Activated B cell treated with CpG ODN at 0.5 μM for 24 hours (primary cell): ENCODE results near the gene SRA1. TPM values are rescaled to one million over a fixed set of nuclear protein-coding genes. Genes with fewer than 3 reads are reported as not detected.
"Not testable (repeated sequence)": the region's sequence is repeated elsewhere in the genome, so short reads cannot be mapped to it uniquely, and the experiment has no call there.

Experiments used
- ATAC-seq: fragments of 200-7000 bp; cut with Tn5 transposase; one replicate; pipeline ENCODE4 v1.10.0; 2021; ENCODE audit warnings: low read depth, mild to moderate bottlenecking, moderate library complexity
- CTCF ChIA-PET: fragments of 350-600 bp; sonication (Branson Sonifier 250); formaldehyde crosslinking; loops from one replicate; lab custom pipeline; 2021; ENCODE audit warnings: antibody characterized with exemption; lab: Charles Lee
- POLR2A ChIA-PET: fragments of 350-600 bp; sonication (Branson Sonifier 250); formaldehyde crosslinking; loops from one replicate; lab custom pipeline; 2021; ENCODE audit warnings: antibody characterized with exemption; lab: Charles Lee
- DNase-seq: peaks from one replicate; pipeline ENCODE4 v3.0.0; 2022
- H3K27ac Mint-ChIP-seq: one replicate; pipeline ENCODE4 v1.8.0; 2020; ENCODE audit warnings: mixed read lengths
- H3K27me3 Mint-ChIP-seq: one replicate; pipeline ENCODE4 v1.8.0; 2021; ENCODE audit warnings: mixed read lengths
- H3K36me3 Mint-ChIP-seq: one replicate; pipeline ENCODE4 v1.8.0; 2021; ENCODE audit warnings: low read depth, mixed read lengths
- H3K4me1 Mint-ChIP-seq: one replicate; pipeline ENCODE4 v1.8.0; 2021; ENCODE audit warnings: mixed read lengths
- H3K4me3 Mint-ChIP-seq: one replicate; pipeline ENCODE4 v1.8.0; 2020; ENCODE audit warnings: mild to moderate bottlenecking, mixed read lengths
- H3K9me3 Mint-ChIP-seq: one replicate; pipeline ENCODE4 v1.8.0; 2020; ENCODE audit warnings: mixed read lengths
- CTCF ChIP-seq: fragments of 200-600 bp; IDR thresholded peaks from one replicate; pipeline ENCODE4 v1.8.0; 2022; ENCODE audit warnings: antibody characterized with exemption, mild to moderate bottlenecking
- intact Hi-C: fragments of 100-400 bp; cut with micrococcal nuclease; formaldehyde crosslinking; loops from one replicate; pipeline ENCODE4 v1.15.1; 2024
- total RNA-seq: library from RNA; stranded (reverse); gene quantifications from 2 replicates; pipeline ENCODE4 v1.2.3, GENCODE V29; 2022

SRA1 gene
- 41.1 and 41.8 TPM in 2 replicates for total RNA-seq

GRCh38 chr5:140557136-140557805, at the start of gene SRA1:
Gene SRA1 (minus strand): TSS chr5:140557473. CDS start chr5:140557452, 21 bp downstream.
- no peaks in the 10 kb centered on the region for H3K9me3 Mint-ChIP-seq
- CTCF ChIA-PET = interaction anchor here (1.0 kb wide), 1 partner anchor 10 kb away, joined by 4 read pairs; the partner anchor contains the start of gene EIF4EBP3
- intact Hi-C loops = loop anchor here (1.0 to 2.0 kb wide), 5 partner anchors 10 to 156 kb away; partner anchors contain the start of genes ANKHD1, EIF4EBP3, TMCO6 and WDR55
- H3K4me3 Mint-ChIP-seq = peak within 1 kb of the TSS; percentile 93
- peak; percentile 97 for ATAC-seq
- no peaks in the 10 kb centered on the region for H3K27me3 Mint-ChIP-seq
- H3K27ac Mint-ChIP-seq = peak within 1 kb of the TSS; percentile 89
- peaks cover 42% of the 10 kb centered on the region for H3K36me3 Mint-ChIP-seq
- no peak for TF ChIP-seq CTCF
- POLR2A ChIA-PET = interaction anchor here (0.7 to 1.9 kb wide), 9 partner anchors 8 to 1263 kb away, joined by 3 to 30 read pairs (median 8); partner anchors contain the start of genes ANKHD1, EIF4EBP3, IK and NDUFA2
- H3K4me1 Mint-ChIP-seq = peaks cover 55% of the 10 kb centered on the region
- peak; percentile 88 for DNase-seq

- H3K27me3 Mint-ChIP-seq = no peaks in the 10 kb centered on the region
- DNase-seq (no peak), ATAC-seq (no peak)
- intact Hi-C loops = no loop called here
- no peaks in the 10 kb centered on the region for H3K9me3 Mint-ChIP-seq
- H3K4me3 Mint-ChIP-seq = no peak overlapping the region
- no peak overlapping the region for H3K27ac Mint-ChIP-seq
- no peak for TF ChIP-seq CTCF
- CTCF ChIA-PET = no interaction called here
- POLR2A ChIA-PET = no interaction called here
- peaks cover 7% of the 10 kb centered on the region for H3K4me1 Mint-ChIP-seq
- no peaks in the 10 kb centered on the region for H3K36me3 Mint-ChIP-seq
Measured at GRCh38 chr5:140607031-140607430, 49.8 kb upstream of the SRA1 start.

- intact Hi-C loops = no loop called here
- Mint-ChIP-seq H3K4me3 (no peak overlapping the region), H3K27ac (no peak overlapping the region), H3K4me1 (no peaks in the 10 kb centered on the region), H3K36me3 (no peaks in the 10 kb centered on the region), H3K9me3 (no peaks in the 10 kb centered on the region), H3K27me3 (no peaks in the 10 kb centered on the region)
- no peak for TF ChIP-seq CTCF
- ATAC-seq (no peak), DNase-seq (no peak)
- ChIA-PET CTCF (no interaction called here), POLR2A (no interaction called here)
Measured at GRCh38 chr5:140605879-140606278, 48.6 kb upstream of the SRA1 start.

- CTCF ChIA-PET = no interaction called here
- H3K4me3 Mint-ChIP-seq = no peak overlapping the region
- POLR2A ChIA-PET = no interaction called here
Measured at GRCh38 chr5:140603734-140604133, 46.5 kb upstream of the SRA1 start.

GRCh38 chr5:140603446-140603698, 46.1 kb upstream of the SRA1 start:
- H3K4me3 Mint-ChIP-seq, H3K27ac Mint-ChIP-seq, ATAC-seq, CTCF ChIA-PET, H3K4me1 Mint-ChIP-seq, H3K9me3 Mint-ChIP-seq, H3K27me3 Mint-ChIP-seq, DNase-seq, H3K36me3 Mint-ChIP-seq, POLR2A ChIA-PET, intact Hi-C loops: not testable (repeated sequence)

More at GRCh38 chr5:140603734-140604133, 46.5 kb upstream of the SRA1 start:
- intact Hi-C loops = no loop called here
- H3K27ac Mint-ChIP-seq = no peak overlapping the region
- H3K9me3 Mint-ChIP-seq = no peaks in the 10 kb centered on the region
- no peak for TF ChIP-seq CTCF
- no peaks in the 10 kb centered on the region for H3K27me3 Mint-ChIP-seq
- H3K36me3 Mint-ChIP-seq = no peaks in the 10 kb centered on the region
- H3K4me1 Mint-ChIP-seq = no peaks in the 10 kb centered on the region
- ATAC-seq (no peak), DNase-seq (no peak)

- POLR2A ChIA-PET = no interaction called here
- no peaks in the 10 kb centered on the region for H3K9me3 Mint-ChIP-seq
- H3K27me3 Mint-ChIP-seq = peaks cover 4% of the 10 kb centered on the region
- ATAC-seq = no peak
- no peak for DNase-seq
- no peak overlapping the region for H3K4me3 Mint-ChIP-seq
- intact Hi-C loops = no loop called here
- no peak overlapping the region for H3K27ac Mint-ChIP-seq
- TF ChIP-seq CTCF = no peak
- H3K4me1 Mint-ChIP-seq = no peaks in the 10 kb centered on the region
- CTCF ChIA-PET = no interaction called here
- H3K36me3 Mint-ChIP-seq = no peaks in the 10 kb centered on the region
Measured at GRCh38 chr5:140602147-140602546, 44.9 kb upstream of the SRA1 start.
